BLaER1 (cell line): ENCODE measurements around the gene TTYH1.
"Not testable (repeated sequence)": the region's sequence is repeated elsewhere in the genome, so short reads cannot be mapped to it uniquely, and the experiment has no call there.

Experiments used
- H3K27ac ChIP-seq: shearing (Covaris generic); formaldehyde crosslinking; 2 replicates; pipeline ENCODE4 v1.8.1; 2022
- H3K27me3 ChIP-seq: shearing (Covaris generic); formaldehyde crosslinking; 2 replicates; pipeline ENCODE4 v1.8.1; 2022
- H3K36me3 ChIP-seq: shearing (Covaris generic); formaldehyde crosslinking; 2 replicates; pipeline ENCODE4 v1.8.1; 2022
- H3K4me1 ChIP-seq: shearing (Covaris generic); formaldehyde crosslinking; 2 replicates; pipeline ENCODE4 v1.8.1; 2022
- H3K4me2 ChIP-seq: shearing (Covaris generic); formaldehyde crosslinking; 2 replicates; pipeline ENCODE4 v1.8.1; 2022
- H3K4me3 ChIP-seq: shearing (Covaris generic); formaldehyde crosslinking; 2 replicates; pipeline ENCODE4 v1.8.1; 2022
- H3K9ac ChIP-seq: shearing (Covaris generic); formaldehyde crosslinking; 2 replicates; pipeline ENCODE4 v1.8.1; 2022
- H3K9me3 ChIP-seq: shearing (Covaris generic); formaldehyde crosslinking; 2 replicates; pipeline ENCODE4 v1.8.1; 2022
- H4K20me1 ChIP-seq: shearing (Covaris generic); formaldehyde crosslinking; 2 replicates; pipeline ENCODE4 v1.8.1; 2022
- Cebpa-rat ChIP-seq: shearing (Covaris generic); IDR thresholded peaks from 2 replicates; pipeline ENCODE4 v1.8.1; 2022

TTYH1 gene

DNA sequence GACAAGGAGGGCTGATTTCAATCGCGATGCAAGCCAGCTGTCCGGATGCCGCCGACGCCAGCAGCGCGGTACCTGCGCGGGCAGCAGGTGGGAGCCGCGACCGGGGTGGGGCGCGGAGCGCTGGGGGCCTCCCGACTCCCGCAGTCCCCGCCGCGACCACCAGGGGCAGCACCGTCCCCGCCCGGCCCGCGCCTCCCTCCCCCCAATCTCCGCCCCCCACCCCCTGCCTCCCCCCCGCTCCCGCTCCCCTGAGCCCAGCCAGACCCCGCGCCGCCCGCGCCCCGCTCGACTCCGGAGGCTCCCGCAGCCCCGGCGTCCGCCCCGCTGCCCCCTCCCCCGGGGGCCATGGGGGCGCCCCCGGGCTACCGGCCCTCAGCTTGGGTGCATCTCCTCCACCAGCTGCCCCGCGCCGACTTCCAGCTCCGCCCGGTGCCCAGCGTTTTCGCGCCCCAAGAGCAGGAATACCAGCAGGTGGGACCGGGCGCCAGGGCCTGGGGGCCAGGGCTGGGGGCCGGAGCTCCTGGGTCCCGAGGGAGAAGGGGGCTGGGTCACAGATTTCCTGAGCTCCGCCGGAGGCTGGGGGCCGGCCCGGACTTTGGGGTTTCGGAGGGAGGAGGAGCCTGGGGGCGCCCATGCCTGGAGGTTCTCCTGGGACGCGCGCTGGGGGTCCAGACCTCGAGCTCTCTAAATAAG is at the start of gene TTYH1:
Gene TTYH1 (plus strand): TSS at position 257 of the 693 bp plus-strand sequence. CDS start 89 bp downstream, at position 346.
- Histone ChIP-seq H3K4me3 (peak within 1 kb of the TSS; percentile 76), H3K27ac (peak within 1 kb of the TSS; percentile 79), H3K27me3 (peaks cover 22% of the 10 kb centered on the region), H3K9ac (peak within 1 kb of the TSS; percentile 79), H4K20me1 (no peaks in the 10 kb centered on the region), H3K4me2 (peak within 1 kb of the TSS; percentile 96), H3K36me3 (no peaks in the 10 kb centered on the region), H3K9me3 (no peaks in the 10 kb centered on the region), H3K4me1 (peaks cover 58% of the 10 kb centered on the region)
- TF ChIP-seq Cebpa-rat, result no peak

DNA sequence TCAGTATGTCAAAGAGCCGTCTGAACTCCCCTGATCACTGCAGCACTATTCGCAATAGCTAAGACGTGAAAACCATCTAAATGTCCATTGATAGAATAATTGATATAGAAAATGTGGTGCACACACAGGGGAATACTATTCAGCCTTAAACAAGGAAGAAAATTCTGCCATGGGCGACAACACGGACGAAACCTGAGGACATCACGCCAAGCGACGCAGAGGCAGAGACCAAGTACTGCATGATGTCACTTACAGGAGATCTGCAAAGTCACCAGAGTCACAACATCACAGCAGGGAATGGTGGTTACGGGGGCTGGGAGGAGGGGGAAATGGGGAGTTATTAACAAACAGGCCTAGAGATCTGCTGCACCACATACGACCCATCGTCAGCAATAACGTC is 49.5 kb upstream of the TTYH1 start:
- H3K36me3 ChIP-seq, H3K27me3 ChIP-seq, H3K9me3 ChIP-seq, H4K20me1 ChIP-seq, H3K4me3 ChIP-seq, H3K9ac ChIP-seq: not testable (repeated sequence)
- Histone ChIP-seq H3K4me1 (peaks cover 77% of the 10 kb centered on the region), H3K27ac (peak overlapping the region; percentile 94), H3K4me2 (peak overlapping the region; percentile 85)

DNA sequence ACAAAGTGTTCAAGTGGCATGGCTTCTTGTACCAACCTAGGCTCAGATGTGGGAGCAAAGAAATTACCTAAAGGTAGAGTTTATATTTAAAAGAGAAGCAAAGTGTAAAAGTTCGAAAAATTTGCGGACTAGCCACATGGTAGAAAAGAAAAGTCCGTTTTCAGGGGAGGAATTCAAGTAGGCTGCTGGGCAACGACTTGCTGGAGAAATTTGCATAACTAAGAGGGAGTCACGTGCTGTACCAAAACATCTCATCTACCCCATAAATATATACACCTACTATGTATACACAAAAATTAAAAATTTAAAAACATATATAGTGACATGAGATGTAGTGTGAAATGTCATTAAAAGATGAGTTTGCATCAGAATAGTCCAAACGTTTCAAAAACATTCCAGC is 48.5 kb upstream of the TTYH1 start:
- Histone ChIP-seq H4K20me1 (no peaks in the 10 kb centered on the region), H3K9me3 (no peaks in the 10 kb centered on the region), H3K9ac (peak overlapping the region; percentile 48; the same call in 1 of the 2 replicates), H3K36me3 (0 out of 2 replicates have a peak, but pooled peaks cover 4% of the 10 kb centered on the region), H3K27me3 (no peaks in the 10 kb centered on the region), H3K4me1 (peaks cover 79% of the 10 kb centered on the region), H3K27ac (peak overlapping the region; percentile 59), H3K4me2 (peak overlapping the region; percentile 85), H3K4me3 (no peak overlapping the region; the same call in 1 of the 2 replicates)
- no peak for TF ChIP-seq Cebpa-rat

DNA sequence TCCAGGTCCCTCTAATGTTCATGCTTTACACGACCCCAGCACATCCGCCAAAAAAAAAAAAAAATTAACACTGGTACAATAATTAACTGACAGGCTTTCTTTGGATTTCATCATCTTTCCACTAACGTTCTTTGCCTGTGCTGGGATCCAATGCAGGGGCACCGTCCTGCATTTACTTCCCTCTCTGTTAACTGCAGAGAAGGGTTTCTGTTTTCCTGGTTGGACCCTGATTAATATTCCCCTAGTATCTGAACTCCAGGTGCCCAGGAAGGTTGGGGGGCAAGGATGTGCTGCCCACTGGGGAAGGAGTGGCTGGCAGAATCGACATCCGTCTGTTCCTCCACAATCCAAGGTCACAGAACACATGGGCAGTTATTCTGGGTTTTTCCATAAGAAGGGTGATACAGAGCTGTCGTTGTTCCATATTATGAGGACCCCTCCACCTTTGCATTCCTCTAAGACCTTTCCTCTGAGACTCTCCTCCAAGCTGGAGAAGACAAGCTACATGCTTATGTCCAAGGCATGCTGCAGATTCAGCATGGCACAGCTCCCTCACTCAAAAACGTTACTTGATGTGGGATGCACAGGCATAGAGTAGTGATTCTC is 46.1 kb upstream of the TTYH1 start:
- Histone ChIP-seq H3K36me3 (no peaks in the 10 kb centered on the region), H3K9ac (peak overlapping the region; percentile 85), H3K4me2 (peak overlapping the region; percentile 86), H3K4me1 (peaks cover 81% of the 10 kb centered on the region), H3K27ac (peak overlapping the region; percentile 88), H4K20me1 (no peaks in the 10 kb centered on the region), H3K27me3 (no peaks in the 10 kb centered on the region), H3K9me3 (no peaks in the 10 kb centered on the region), H3K4me3 (peak overlapping the region; percentile 65)
- no peak for TF ChIP-seq Cebpa-rat

DNA sequence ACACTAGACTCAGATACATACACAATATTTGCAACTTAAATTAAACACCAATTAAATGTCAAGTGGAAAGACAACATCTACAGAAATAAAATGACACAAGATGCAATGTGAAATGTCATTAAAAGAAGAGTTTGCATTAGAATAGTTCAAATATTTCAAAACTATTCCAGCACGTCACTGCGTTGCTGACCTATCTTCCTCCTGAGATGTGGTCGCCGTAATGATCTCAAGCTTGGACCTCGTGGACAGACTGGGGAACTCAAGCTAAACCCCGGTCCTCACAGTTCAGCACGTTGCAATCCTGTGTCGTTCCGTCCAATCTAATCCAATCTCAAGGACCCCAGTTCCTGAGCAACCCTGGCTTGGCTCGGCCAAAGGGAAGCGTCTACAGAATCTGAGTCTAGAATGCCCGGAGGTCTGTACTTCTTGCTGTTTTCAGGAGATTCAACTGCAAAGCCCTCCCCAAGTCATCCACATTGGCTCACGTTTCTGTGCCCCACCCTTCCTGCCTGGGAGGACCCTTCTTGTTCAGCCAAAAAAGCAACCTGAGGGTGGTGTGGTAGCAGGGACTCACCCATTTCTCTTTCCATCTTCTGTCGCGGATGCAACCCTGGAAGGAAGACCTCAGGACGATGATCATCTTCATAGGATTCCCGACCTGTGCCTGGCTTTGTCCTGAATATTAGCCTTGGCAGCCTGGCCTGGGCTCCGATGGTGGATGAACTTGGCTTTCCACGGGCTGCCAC is 45.4 kb upstream of the TTYH1 start:
- Histone ChIP-seq H3K9ac (peak overlapping the region; percentile 85), H3K27ac (peak overlapping the region; percentile 88), H3K4me2 (peak overlapping the region; percentile 86)

DNA sequence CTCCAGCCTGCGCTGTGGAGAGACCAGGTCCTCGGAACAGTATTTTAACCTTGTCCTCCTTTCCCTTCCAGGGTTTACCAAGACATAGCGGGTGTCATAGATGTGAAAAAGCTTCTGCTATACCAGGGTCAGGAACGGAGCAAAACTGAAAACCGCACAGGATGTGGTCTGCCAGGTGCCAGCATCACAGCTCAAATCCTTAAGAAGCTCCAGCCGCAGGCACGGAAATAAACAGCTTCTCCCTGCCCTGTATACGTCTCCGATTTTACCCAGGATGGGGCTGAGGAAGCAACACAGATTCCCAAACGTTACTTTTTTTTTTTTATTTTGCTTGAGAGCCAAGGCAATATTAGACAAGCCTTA is 44.8 kb upstream of the TTYH1 start:
- H3K27ac ChIP-seq, result peak overlapping the region; percentile 88
- peaks cover 87% of the 10 kb centered on the region for H3K4me1 ChIP-seq
- not testable (repeated sequence) for H3K9me3 ChIP-seq, H4K20me1 ChIP-seq, H3K36me3 ChIP-seq, H3K27me3 ChIP-seq
- H3K9ac ChIP-seq, result peak overlapping the region; percentile 55; the same call in 1 of the 2 replicates
- peak overlapping the region; percentile 65 for H3K4me3 ChIP-seq
- peak overlapping the region; percentile 76 for H3K4me2 ChIP-seq

More for the DNA sequence above, 45.4 kb upstream of the TTYH1 start:
- not testable (repeated sequence) for H4K20me1 ChIP-seq, H3K27me3 ChIP-seq, H3K9me3 ChIP-seq, H3K36me3 ChIP-seq
- peaks cover 87% of the 10 kb centered on the region for H3K4me1 ChIP-seq
- peak overlapping the region; percentile 65 for H3K4me3 ChIP-seq

DNA sequence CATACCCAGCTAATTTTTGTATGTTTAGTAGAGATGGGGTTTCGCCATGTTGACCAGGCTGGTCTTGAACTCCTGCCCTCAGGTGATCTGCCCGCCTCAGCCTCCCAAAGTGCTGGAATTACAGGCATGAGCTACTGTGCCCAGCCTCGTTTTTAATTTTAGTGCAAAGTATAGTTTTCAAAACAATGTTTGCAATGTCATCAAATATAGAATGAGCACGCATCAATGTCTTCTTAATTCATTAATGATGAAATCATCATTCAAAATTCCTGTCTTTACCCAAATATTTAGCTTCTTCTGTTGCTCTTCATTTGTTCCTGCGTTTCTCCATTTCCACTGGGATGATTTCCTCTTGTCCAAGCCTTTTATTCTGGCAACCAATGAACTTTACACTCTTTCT is 43.8 kb upstream of the TTYH1 start:
- not testable (repeated sequence) for H3K9ac ChIP-seq, H3K27me3 ChIP-seq, H3K36me3 ChIP-seq, H4K20me1 ChIP-seq, H3K9me3 ChIP-seq
- peak overlapping the region; percentile 76 for H3K4me2 ChIP-seq
- H3K4me3 ChIP-seq, result peak overlapping the region; percentile 22; the same call in 1 of the 2 replicates
- peak overlapping the region; percentile 88 for H3K27ac ChIP-seq
- H3K4me1 ChIP-seq, result peaks cover 87% of the 10 kb centered on the region

DNA sequence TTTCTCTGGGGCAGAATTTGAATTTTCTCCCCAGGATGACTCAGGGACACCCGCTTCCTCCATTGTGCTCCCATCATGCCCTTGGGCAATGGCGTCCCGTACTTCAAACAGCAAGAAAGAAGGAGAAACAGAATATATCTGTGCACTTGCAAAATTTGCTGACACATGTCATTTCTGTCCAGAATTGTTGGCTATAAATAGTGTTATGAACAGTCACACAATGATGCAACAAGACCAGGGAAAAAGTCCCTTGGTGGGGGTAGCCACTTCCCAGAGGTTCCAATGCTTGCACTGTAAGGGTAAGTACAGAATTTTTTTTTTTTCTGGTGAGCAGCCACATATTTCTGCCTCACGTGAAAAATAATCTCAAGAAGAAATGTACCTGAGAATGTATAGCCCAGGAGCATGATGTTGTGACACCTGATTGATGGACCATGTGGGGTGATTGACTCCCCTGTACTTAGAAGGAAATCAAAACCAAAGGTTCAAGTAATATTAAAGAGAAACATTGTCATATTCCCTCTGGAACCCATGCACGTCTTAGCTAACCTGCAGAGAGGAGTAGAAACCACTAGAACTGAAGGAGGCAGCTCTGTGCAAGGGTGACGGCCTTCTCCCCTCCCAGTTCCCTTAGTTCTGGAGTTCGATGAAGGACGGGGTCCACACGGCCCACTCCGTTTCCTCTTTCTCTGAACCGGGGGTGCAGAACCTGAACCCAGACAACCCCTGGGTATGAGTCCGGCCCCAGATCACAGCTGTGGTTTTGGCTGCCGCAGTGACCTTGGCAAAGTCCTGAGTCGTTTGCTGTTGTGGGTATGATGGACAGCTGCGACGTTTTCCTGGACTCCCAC is 41.3 kb upstream of the TTYH1 start:
- H4K20me1 ChIP-seq, result no peaks in the 10 kb centered on the region
- H3K4me1 ChIP-seq, result peaks cover 86% of the 10 kb centered on the region
- H3K36me3 ChIP-seq, result no peaks in the 10 kb centered on the region
- peak overlapping the region; percentile 98 for H3K27ac ChIP-seq
- no peak for TF ChIP-seq Cebpa-rat
- no peak overlapping the region for H3K9ac ChIP-seq
- H3K9me3 ChIP-seq, result no peaks in the 10 kb centered on the region
- H3K27me3 ChIP-seq, result no peaks in the 10 kb centered on the region
- H3K4me2 ChIP-seq, result peak overlapping the region; percentile 76
- H3K4me3 ChIP-seq, result peak overlapping the region; percentile 51; the same call in 1 of the 2 replicates

DNA sequence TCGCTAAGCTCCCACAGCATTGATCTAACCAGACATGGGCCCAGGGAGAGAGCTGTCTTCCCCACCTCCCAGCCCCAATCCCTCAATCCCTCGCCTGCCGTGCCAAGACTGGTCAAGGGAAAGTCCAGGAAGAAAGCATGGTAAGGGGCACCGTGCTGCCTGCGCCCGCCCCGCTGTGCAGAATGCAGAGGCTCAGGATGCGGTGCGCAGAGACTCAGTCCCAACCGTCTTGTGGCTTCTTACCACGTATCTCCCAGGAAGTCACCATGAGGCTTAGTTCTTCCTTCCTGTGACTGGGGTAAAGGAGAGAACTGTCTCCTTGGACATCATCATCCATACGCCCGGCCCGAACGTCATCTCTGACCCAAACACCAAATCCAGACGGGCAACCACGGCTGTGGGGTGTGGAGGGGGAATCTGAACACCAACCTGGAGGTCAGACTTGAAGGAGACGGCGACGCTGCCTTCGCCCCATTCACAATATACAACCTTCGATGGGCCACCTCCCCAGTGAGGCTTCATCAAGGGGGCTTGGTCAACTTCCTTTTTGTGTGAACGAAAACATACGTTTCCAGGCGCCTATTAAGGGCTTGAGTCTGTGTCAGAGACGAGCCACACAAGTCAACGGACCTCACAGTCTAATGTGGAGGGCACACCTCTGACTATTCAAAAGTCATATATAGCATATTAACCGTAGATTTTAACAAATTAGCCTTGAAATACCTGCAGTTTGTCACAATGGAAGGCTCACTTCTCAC is 39.9 kb upstream of the TTYH1 start:
- peak overlapping the region; percentile 51 for H3K4me3 ChIP-seq
- peaks cover 94% of the 10 kb centered on the region for H3K4me1 ChIP-seq
- H3K36me3 ChIP-seq, H3K27me3 ChIP-seq, H3K9me3 ChIP-seq, H4K20me1 ChIP-seq: not testable (repeated sequence)
- H3K4me2 ChIP-seq, result peak overlapping the region; percentile 76
- peak overlapping the region; percentile 73 for H3K9ac ChIP-seq
- peak overlapping the region; percentile 98 for H3K27ac ChIP-seq
